GM19452 (cell line): ENCODE data around the gene HELLS.
A peak's percentile ranks its signal among the peaks of the same experiment; 100 is the strongest.
"Not testable (repeated sequence)": the region's sequence is repeated elsewhere in the genome, so short reads cannot be mapped to it uniquely, and the experiment has no call there.

Experiments used
- ATAC-seq: cut with Tn5 transposase; IDR thresholded peaks from one replicate; pipeline ENCODE4 v1.9.1; 2021; ENCODE audit not compliant: unreplicated experiment

Gene HELLS

DNA sequence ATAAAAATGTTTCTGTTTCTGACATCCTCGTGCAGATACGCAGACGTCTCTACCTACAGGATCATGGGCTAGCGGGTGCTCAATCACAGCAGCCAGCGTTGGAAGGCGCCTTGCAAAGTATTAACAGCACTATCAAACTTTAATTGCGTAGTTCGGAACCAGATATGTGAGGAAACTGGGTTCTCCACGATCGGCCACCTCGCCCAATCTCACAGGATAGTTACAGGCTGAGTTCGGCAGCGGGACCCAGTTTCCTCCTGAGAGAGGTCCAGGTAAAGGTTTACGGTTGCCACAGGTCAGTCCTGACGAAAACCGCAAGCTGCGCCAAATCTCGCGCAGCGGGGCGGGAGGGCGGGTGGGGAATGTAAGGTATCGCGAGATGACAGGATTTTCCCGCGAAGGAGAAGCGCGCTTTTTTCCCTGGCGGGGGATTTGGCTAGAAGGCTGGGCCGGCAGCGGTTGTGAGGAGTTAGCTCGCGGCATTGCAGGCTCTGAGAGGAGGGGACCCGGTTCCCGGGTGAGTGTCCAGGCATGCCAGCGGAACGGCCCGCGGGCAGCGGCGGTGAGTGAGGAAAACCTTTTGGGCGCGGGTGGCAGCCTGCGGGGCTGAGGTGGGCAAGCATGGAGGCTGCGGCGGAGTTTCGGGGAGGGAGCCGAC, at the start of gene HELLS:
Gene HELLS, plus strand, starts transcription at position 398 of the 658 bp plus-strand sequence. Its CDS starts 134 bp downstream, at position 532.
- ATAC-seq = peak; percentile 78

DNA sequence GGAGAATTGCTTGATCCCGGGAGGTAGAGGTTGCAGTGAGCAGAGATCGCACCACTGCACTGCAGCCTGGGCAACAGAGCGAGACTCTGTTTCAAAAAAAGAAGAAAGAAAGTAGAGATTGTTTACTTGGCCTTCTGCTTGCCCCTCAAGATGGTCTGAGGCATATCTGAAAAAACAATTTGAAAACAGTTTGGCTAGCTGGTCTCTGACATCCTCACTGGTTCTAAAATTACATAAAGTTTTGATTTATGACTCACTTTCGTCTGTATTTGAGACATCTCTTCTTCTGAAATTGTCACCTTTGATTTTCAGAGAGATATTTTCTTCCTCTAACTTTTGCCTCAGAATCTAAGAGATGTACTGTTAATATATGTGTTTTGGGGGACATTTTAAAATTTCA, 49.6 kb upstream of the HELLS start:
- ATAC-seq = no peak

GRCh38 chr10:94496646-94497045, 48.9 kb upstream of the HELLS start:
- ATAC-seq = no peak

DNA sequence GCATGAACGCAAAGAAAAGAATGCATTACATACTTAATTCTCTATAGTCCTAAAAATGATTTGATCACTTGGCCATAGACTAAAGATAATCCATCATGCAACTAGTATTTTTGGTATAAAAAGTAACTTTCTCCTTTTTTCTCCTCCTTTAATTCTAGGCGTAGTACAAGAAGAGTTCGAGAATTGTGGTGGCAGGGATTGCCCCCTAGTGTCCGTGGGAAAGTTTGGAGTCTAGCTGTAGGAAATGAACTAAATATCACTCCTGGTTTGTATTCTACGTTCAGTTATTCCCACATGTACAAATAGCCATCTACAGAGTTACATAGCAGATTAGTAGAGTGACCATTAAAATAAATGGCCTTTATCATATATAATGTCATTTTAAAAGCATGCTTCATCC, 45.5 kb upstream of the HELLS start:
- no peak for ATAC-seq

DNA sequence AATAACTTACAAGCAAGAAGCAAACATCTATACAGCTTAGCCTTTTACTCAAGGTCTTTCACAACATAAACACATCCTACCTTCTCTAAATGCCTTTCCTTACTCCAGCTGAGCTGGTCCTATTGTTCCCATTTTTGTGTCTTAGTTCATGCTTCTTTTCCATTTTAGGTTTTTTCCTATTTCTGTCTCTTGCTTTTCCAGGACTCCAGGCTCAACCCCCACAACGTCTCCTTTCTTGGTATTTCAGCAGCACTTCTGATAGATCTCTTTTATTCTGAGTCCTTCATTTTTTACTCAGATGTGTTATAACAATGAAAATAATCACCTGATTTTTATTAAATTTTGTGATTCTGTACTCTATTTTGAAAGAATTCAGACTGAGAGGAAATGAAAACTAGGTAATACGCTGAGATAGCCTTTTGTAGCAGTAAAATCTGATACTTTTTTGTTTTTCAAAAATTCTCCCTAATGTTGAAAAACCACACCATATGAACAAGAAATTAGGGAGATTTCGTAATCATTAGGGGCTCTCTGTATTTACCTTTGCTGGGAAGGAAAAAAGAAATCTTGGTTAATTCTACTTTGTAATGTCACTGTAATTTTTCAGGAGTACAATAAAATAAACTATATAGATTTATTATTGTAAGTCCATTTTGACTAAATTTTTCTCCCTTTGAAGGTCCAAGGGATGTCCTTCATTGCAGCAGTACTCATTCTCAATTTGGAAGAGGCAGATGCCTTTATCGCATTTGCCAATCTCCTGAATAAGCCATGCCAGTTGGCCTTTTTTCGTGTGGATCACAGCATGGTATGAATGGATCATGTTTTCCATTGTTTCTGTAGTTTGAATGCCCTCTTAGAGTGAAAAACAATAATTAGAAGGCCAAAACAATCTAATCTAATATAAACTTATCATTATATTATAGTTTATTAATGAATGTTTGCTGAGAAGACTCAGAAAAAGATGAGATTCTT, 24.0 kb upstream of the HELLS start:
- no peak for ATAC-seq

DNA sequence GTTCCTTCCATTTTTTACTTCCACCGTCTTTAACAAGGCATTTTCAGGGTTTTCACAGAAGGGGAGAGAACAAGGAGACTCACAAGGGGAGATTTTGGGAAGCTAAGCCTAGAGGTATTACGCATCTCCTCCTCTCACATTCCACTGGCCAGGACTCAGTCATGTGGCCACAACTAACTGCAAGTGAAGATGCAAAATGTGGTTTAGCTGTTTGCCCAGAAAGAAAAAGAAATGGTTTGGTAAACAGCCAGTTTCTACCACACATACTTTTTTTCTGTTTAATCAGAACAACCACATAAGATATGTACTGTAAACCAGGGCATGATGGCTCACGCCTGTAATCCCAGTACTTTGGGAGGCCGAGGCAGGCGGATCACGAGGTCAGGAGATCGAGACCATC, 21.4 kb upstream of the HELLS start:
- no peak for ATAC-seq

- no peak for ATAC-seq
These were observed 20.9 kb upstream of the HELLS start for GRCh38 chr10:94524711-94525110.

DNA sequence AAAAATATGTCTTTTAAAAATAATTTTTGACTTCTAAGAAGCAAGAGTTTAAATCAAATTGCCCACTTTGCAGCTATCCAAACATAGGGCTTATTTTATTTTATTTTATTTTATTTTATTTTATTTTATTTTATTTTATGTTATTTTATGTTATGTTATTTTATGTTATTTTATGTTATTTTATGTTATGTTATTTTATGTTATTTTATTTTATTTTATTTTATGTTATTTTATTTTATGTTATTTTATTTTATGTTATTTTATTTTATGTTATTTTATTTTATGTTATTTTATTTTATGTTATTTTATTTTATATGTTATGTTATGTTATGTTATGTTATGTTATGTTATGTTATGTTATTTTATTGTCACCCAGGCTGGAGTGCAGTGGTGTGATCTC, 14.0 kb upstream of the HELLS start:
- not testable (repeated sequence) for ATAC-seq

DNA sequence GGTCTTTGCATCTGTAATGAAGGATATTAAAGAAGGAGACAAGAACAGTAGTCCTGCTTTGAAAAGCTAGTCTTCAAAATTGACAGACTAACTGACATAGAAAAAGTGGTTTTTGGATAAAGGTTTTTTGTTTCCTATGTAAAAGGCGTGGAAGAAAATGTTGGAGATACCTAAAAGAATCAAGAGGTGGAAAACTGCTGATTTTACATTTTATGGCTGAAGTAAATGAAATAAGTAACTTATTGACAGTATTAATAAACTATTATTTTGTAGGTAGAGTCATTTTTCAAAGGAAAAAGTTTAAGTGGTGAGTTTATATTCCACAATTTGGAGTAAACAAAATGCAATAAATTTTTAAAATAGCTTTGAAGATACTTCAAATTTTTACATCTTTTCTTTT, 12.6 kb upstream of the HELLS start:
- ATAC-seq = no peak

- not testable (repeated sequence) for ATAC-seq
These were observed 3.3 kb upstream of the HELLS start for GRCh38 chr10:94542282-94542681.

DNA sequence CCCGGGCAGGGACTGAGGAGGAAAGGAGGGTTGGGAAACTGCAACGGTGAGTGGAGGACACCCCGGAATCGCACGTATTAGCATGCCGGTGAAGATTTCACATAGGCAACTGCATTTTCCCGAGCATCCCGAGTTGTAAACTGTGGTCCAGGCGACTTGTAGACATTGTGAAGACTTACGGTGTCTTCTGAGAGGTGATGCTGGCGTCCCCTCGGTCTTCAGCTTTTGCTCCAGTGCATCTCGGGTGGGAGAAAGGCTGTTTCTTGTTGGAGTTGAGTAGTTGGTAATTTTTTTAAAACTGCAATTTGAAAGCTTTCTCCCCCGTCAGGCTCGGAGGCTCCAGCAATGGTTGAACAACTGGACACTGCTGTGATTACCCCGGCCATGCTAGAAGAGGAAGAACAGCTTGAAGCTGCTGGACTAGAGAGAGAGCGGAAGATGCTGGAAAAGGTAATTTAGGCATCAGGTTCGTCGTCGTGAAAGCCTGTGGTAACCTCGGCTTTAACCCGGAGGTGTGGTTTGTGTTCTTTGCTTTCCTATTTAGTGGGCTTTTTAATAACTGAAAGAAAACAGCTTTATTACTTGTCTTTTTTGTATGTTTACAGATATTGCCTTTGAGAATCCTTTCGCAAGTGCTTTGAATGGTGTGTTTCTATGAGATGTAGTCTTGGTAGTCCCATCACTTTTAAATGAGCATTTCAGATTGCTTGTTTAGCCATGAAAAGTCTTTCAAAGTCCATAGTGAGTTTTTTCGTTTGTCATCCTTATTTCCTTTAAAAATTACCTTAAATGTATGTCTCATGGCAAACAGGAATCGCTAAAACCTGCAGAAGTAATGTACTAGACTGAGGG, 687 bp downstream of the HELLS start:
- peak; percentile 14 for ATAC-seq

- no peak for ATAC-seq
These were observed 1.3 kb downstream of the HELLS start for GRCh38 chr10:94546901-94547185.

DNA sequence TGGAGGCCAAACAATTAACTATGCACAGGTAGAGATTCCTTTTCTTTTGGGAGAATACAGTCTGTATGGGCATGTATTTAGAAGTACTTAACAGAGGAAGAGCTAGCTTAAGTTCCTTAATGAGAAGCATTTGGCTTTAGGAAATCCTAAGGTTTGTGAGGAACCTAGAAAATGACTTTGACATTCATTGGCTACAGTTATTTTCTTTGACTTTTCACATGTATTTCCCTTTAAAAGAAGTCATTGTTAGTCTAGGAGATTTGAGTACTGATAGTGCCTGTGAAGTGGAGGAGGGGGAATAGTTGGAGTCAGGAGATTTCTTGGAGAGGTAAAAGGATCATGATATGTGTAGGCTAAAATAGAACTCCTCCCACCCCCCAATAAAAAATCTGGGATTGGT, 3.6 kb downstream of the HELLS start:
- no peak for ATAC-seq

DNA sequence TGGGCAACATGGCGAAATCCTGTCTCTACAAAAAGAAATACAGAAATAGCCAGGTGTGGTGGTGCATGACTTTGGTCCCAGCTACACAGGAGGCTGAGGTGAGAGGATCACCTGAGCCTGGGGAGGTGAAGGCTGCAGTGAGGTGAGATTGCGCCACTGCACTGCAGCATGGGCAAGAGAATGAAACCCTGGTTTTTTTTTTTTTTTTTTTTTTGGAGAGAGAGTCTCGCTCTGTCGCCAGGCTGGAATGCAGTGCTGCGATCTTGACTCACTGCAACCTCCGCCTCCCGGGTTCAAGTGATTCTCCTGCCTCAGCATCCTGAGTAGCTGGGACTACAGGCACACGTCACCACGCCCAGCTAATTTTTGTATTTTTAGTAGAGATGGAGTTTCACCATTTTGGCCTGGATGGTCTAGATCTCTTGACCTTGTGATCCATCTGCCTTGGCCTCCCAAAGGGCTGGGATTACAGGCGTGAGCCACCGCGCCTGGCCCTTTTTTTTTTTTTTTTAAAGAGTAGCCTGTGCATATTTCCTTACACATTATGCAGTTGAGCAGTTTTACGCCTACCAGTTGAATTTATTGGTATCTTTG, 22.2 kb downstream of the HELLS start:
- not testable (repeated sequence) for ATAC-seq

DNA sequence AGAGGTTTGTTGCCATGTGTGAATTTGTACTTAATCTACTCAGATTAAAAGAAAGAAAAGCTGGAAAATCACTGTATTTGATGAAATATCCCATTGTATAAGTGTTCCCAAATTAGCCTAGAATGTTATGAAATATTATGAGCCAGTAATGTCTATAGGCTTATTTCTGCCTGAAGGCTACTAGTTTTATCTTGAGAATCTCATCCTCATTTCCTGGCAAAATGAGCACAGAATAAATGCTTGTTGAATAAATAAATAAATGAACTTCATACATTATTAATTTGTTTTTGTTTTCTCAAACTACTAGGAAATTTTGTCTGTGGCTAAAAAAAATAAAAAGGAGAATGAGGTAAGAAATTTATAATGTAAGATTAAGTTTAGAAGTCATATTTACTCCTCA, 25.5 kb downstream of the HELLS start:
- ATAC-seq = no peak

DNA sequence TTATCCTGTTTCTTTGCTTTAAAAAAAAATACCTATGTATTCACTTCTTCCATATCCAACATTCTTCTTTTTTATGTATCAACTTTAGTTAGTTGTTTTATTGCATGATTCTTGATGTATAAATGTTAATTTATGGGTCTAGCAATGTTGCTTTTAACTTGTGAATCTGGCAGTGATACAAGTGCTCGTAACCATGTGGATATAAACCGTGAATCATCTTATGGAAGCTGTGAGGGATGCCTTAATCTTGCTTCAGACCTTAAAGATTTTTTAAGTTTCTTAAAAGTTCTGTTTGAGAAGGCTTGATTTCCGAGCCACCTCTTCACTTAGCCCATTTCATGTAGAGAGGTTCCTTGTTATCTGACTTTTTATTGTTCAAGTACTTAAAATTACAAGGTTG, 25.9 kb downstream of the HELLS start:
- no peak for ATAC-seq

DNA sequence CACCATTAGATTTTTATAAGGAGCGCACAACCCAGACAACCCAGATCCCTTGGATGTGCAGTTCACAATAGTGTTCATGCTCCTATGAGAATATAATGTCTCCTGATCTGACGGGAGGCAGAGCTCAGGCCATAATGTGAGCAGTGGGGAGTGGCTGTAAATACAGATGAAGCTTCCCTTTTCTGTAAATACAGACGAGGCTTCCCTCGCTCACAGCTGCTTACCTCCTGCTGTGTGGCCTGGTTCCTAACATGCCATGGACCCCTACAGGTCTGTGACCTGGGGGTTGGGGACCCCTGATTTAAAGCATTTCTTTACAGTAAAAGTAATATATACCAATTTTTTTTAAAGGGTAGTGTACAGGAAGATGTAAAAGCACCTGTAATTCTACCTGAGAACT, 33.2 kb downstream of the HELLS start:
- no peak for ATAC-seq

DNA sequence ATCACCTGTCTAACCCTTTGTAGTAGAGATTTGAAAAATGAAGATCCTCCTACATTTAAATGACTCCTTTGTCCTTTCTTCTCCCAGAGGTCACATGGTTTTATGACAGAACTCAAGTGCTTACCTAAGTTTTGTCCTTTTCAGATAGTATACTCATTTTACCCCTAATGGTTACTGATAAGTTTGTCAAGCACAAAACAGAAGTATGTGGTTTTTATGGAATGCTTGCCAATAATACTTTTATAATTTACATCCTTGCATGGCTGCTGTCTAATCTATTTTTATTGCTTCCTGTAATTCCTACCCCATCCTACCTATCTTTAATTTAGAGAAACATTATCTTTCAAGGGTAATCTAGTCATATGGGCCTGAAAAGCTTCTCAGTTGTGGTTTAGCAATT, 37.5 kb downstream of the HELLS start:
- ATAC-seq = no peak

DNA sequence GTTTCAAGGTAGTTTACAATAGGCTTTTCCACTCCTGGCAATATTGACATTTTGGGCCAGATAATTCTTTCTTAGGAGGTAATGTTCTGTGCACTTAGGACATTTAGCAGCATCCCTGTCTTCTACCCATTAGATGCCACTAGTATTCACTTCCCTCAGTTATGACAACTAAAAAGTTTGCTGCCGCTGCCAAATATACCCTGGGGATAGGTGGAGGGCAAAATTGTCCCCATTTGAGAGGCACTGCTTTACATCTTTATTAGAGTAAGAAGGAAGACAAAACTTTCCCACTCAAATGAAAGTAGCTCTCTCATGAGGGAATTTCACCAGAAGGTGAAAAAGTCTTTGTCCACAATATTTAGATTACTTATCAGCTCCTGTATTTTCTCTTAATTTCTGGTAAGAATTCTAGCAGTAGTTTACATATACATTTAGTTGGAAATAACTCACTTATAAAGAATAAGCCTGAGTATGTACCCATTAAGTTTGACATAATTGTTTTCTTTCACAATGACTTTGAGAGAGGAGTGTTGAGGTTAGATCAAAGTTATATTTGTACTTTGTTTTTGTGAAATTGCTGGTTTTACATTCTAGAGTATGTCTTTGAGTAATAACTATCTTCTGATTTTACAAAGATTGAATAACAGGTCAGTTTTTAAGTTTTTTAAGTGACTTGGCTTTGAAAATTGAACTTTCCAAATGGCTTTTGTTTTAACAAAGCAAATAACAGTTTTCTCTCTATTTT, 46.0 kb downstream of the HELLS start:
- ATAC-seq = peak; percentile 75

GRCh38 chr10:94602729-94603515, 57.3 kb downstream of the HELLS start:
- no peak for ATAC-seq
